Measurements from ENCODE around the gene ATP6V0A1. TPM values are rescaled to one million over a fixed set of nuclear protein-coding genes. Genes with fewer than 3 reads are reported as not detected.

Gene ATP6V0A1
- total RNA-seq, 2 donors from 2014 or later = 45.2 to 53.1 TPM

DNA sequence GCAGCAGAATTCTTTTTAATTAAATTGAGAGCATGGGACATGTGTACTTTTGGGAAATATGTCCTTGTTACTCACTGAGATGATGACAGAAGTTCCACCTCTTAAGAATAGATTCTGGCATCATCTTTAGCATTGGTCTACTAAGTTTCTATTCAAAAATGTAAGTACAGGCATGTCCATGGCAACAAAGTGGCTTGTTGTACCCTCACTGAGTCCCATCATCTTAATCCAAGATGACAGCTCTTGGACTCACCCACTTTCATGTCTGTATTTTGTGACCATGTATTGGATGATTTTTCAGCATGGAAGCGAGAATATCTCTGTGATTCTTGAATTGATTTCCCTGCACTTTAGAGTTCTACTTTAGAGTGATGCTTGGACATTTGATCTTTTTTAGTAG is 44.2 kb downstream of the ATP6V0A1 start:
- H3K4me1 Mint-ChIP-seq = peaks cover 14% of the 10 kb centered on the region
- Histone ChIP-seq H3K36me3 (ENCODE audit: control insufficient read depth, insufficient read depth, low read length) (peaks cover 50% of the 10 kb centered on the region), H3K9ac (ENCODE audit: extremely low read depth, low read length, poor library complexity, severe bottlenecking) (no peak overlapping the region), H3K27me3 (ENCODE audit: control insufficient read depth, insufficient read depth, low read length, poor library complexity, severe bottlenecking) (no peaks in the 10 kb centered on the region), H3K4me1 (ENCODE audit: control insufficient read depth, insufficient read depth, low read length) (no peaks in the 10 kb centered on the region), H3K9me3 (ENCODE audit: control insufficient read depth, low read length) (no peaks in the 10 kb centered on the region), H3K4me3 (ENCODE audit: low read length) (no peak overlapping the region), H3K27ac (ENCODE audit: low read depth, low read length) (no peak overlapping the region)
- 100% methylated on average over 1 of the region's 1 CpG for WGBS, 2 experiments (ENCODE audit: insufficient coverage in 1 of 2, insufficient read length in 1 of 2)
- no peaks in the 10 kb centered on the region for H3K27me3 Mint-ChIP-seq (ENCODE audit: insufficient read depth)
- DNase-seq = no peak
- TF ChIP-seq, protein P1, sequence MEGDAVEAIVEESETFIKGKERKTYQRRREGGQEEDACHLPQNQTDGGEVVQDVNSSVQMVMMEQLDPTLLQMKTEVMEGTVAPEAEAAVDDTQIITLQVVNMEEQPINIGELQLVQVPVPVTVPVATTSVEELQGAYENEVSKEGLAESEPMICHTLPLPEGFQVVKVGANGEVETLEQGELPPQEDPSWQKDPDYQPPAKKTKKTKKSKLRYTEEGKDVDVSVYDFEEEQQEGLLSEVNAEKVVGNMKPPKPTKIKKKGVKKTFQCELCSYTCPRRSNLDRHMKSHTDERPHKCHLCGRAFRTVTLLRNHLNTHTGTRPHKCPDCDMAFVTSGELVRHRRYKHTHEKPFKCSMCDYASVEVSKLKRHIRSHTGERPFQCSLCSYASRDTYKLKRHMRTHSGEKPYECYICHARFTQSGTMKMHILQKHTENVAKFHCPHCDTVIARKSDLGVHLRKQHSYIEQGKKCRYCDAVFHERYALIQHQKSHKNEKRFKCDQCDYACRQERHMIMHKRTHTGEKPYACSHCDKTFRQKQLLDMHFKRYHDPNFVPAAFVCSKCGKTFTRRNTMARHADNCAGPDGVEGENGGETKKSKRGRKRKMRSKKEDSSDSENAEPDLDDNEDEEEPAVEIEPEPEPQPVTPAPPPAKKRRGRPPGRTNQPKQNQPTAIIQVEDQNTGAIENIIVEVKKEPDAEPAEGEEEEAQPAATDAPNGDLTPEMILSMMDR (conservative IDR thresholded peaks at IDR 0.05) = no peak
- H3K36me3 Mint-ChIP-seq (ENCODE audit: low read depth) = peaks cover 50% of the 10 kb centered on the region
- no peaks in the 10 kb centered on the region for H3K9me3 Mint-ChIP-seq
- H3K27ac Mint-ChIP-seq = no peak overlapping the region
- H3K4me3 Mint-ChIP-seq = no peak overlapping the region

DNA sequence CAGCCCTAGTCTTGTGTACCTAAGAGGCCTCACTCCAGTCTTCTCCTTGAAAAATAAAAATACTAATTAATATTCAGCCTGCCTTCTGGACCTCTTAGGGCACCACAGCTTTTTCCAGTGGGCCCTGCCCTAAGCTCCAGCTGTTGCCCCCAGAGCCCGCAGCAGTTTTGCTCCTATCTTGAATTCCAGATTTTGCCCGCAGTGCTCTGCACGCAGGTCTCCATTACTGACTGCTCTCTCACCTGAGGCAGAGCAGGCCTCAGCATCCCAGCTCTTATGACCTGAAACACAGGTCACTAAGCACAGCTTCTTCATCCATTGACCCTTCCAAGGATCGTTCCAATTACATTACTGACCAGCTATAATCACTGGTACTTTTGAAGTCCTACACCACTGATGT is 49.0 kb downstream of the ATP6V0A1 start:
- no peaks in the 10 kb centered on the region for H3K4me1 ChIP-seq (ENCODE audit: control insufficient read depth, insufficient read depth, low read length)
- Mint-ChIP-seq H3K9me3 (no peaks in the 10 kb centered on the region), H3K27ac (no peak overlapping the region), H3K4me1 (peaks cover 23% of the 10 kb centered on the region), H3K27me3 (ENCODE audit: insufficient read depth) (no peaks in the 10 kb centered on the region), H3K4me3 (no peak overlapping the region), H3K36me3 (ENCODE audit: low read depth) (peaks cover 45% of the 10 kb centered on the region)
- 92 to 93% methylated on average over 3 to 4 of the region's 4 CpGs for WGBS, 2 experiments (ENCODE audit: insufficient coverage in 1 of 2, insufficient read length in 1 of 2)
- no peaks in the 10 kb centered on the region for H3K27me3 ChIP-seq (ENCODE audit: control insufficient read depth, insufficient read depth, low read length, poor library complexity, severe bottlenecking)
- peaks cover 42% of the 10 kb centered on the region for H3K36me3 ChIP-seq (ENCODE audit: control insufficient read depth, insufficient read depth, low read length)
- TF ChIP-seq, protein P1 (conservative IDR thresholded peaks at IDR 0.05) = no peak
- H3K27ac ChIP-seq (ENCODE audit: low read depth, low read length) = no peak overlapping the region
- no peak for DNase-seq
- no peaks in the 10 kb centered on the region for H3K9me3 ChIP-seq (ENCODE audit: control insufficient read depth, low read length)
- H3K4me3 ChIP-seq (ENCODE audit: low read length) = no peak overlapping the region
- H3K9ac ChIP-seq (ENCODE audit: extremely low read depth, low read length, poor library complexity, severe bottlenecking) = no peak overlapping the region

DNA sequence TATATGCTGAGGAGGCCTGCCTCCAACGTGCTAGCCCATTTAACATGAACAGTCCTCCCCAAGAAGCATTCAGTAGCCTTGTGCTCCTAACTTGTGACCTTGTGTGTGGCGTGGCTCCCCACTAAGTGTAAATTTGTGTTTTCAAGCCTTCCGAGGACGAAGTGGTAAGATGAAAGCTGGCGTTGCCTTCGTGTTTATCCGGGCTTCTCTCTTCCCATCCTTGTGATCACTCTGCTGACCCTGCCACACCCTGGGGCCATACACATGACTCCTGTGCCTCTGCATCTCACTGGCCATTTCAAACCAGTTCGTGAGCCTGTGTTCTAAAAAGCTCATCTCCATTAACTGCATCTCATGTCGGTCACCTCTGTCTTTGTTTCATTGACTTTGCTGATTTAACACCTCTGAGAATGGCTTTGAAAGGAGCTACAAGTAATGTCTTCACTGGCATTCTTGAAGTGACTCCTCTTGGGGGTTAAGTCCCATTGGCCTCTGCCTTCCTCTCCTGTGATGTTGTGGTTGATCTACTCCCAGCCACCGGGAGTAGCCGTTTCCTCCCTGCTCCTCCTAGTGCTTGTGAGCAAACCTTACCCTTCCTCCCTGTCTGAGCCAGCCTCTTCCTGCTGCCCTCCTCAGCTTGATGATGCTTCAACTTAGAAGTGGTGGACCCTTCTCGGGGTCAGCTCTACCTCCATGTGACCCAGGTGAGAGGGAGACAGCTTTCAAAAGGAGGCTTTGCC is 49.9 kb downstream of the ATP6V0A1 start:
- WGBS, 2 experiments (ENCODE audit: insufficient coverage in 1 of 2, insufficient read length in 1 of 2) = 83 to 87% methylated on average over 10 to 12 of the region's 12 CpGs
- no peaks in the 10 kb centered on the region for H3K4me1 ChIP-seq (ENCODE audit: control insufficient read depth, insufficient read depth, low read length)
- peak; percentile 68 for DNase-seq
- TF ChIP-seq, protein P1 (conservative IDR thresholded peaks at IDR 0.05) = no peak
- H3K4me3 Mint-ChIP-seq = no peak overlapping the region
- H3K9me3 ChIP-seq (ENCODE audit: control insufficient read depth, low read length) = no peaks in the 10 kb centered on the region
- H3K27me3 ChIP-seq (ENCODE audit: control insufficient read depth, insufficient read depth, low read length, poor library complexity, severe bottlenecking) = no peaks in the 10 kb centered on the region
- H3K4me1 Mint-ChIP-seq = peaks cover 23% of the 10 kb centered on the region
- no peaks in the 10 kb centered on the region for H3K27me3 Mint-ChIP-seq (ENCODE audit: insufficient read depth)
- peak overlapping the region; percentile 36 for H3K27ac Mint-ChIP-seq
- H3K36me3 ChIP-seq (ENCODE audit: control insufficient read depth, insufficient read depth, low read length) = peaks cover 33% of the 10 kb centered on the region
- no peak overlapping the region for H3K27ac ChIP-seq (ENCODE audit: low read depth, low read length)
- peaks cover 39% of the 10 kb centered on the region for H3K36me3 Mint-ChIP-seq (ENCODE audit: low read depth)
- no peak overlapping the region for H3K4me3 ChIP-seq (ENCODE audit: low read length)
- no peaks in the 10 kb centered on the region for H3K9me3 Mint-ChIP-seq
- no peak overlapping the region for H3K9ac ChIP-seq (ENCODE audit: extremely low read depth, low read length, poor library complexity, severe bottlenecking)
